ENCODE measurements around the gene GSE1.

GSE1 gene

DNA sequence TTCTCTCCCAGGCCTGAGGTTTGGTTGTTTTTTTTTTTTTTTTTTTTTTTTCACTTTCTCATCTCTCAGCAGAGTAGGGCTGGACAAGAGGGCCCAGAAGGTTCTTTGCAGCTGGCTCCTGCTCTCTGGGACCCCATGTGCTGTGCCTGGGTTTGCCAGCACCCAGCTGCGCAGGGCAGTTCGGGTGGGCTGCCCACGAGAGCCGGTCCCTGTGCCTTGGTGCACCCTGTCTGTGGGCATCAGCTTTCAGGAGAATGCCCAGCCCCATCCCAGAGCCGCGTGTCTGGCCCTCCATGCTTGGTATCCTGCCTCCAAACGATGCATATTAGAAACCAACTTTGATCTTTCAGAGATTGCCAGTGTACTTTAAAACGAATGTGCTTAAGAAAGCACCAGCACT is 15.0 kb upstream of the GSE1 start:
- TF ChIP-seq, protein P1, sequence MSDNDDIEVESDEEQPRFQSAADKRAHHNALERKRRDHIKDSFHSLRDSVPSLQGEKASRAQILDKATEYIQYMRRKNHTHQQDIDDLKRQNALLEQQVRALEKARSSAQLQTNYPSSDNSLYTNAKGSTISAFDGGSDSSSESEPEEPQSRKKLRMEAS (IDR thresholded peaks at IDR 0.05; ENCODE audit: low read depth, low read length) = no peak
- TF ChIP-seq POLR2A (IDR thresholded peaks at IDR 0.05; ENCODE audit: extremely low read depth, insufficient read length) (no peak), MYC (IDR thresholded peaks at IDR 0.05; ENCODE audit: low read depth, low read length) (no peak)
- TF ChIP-seq, protein P2, sequence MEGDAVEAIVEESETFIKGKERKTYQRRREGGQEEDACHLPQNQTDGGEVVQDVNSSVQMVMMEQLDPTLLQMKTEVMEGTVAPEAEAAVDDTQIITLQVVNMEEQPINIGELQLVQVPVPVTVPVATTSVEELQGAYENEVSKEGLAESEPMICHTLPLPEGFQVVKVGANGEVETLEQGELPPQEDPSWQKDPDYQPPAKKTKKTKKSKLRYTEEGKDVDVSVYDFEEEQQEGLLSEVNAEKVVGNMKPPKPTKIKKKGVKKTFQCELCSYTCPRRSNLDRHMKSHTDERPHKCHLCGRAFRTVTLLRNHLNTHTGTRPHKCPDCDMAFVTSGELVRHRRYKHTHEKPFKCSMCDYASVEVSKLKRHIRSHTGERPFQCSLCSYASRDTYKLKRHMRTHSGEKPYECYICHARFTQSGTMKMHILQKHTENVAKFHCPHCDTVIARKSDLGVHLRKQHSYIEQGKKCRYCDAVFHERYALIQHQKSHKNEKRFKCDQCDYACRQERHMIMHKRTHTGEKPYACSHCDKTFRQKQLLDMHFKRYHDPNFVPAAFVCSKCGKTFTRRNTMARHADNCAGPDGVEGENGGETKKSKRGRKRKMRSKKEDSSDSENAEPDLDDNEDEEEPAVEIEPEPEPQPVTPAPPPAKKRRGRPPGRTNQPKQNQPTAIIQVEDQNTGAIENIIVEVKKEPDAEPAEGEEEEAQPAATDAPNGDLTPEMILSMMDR (IDR thresholded peaks at IDR 0.05; ENCODE audit: low read depth, low read length) = no peak
- no peak for DNase-seq (ENCODE audit: low read depth)
- H3K4me3 ChIP-seq (ENCODE audit: low read depth, low read length) = no peak overlapping the region

DNA sequence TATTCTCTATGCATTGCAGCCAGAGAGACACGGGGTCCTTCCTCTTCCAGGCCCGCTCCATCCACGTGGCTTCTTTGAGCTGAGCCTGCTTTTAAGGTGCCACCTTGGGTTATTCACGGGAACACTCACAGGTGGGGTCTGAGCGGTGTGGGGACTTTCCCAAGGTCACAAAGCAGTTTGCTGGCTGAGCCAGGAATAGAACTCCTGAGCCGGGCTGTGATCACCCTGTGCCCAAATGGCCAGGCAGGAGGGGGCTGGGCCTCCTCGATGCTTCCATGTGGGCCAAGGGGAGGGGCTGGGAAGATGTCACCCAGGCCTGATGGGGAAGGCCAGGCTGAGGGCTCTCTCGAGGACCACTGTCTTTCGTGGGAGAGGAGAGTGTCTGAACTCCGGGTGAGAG is 13.0 kb upstream of the GSE1 start:
- H3K4me3 ChIP-seq (ENCODE audit: low read depth, low read length) = no peak overlapping the region
- TF ChIP-seq, protein P2 (IDR thresholded peaks at IDR 0.05; ENCODE audit: low read depth, low read length) = no peak
- no peak for TF ChIP-seq MYC (IDR thresholded peaks at IDR 0.05; ENCODE audit: low read depth, low read length)
- no peak for TF ChIP-seq POLR2A (IDR thresholded peaks at IDR 0.05; ENCODE audit: extremely low read depth, insufficient read length)
- TF ChIP-seq, protein P1 (IDR thresholded peaks at IDR 0.05; ENCODE audit: low read depth, low read length) = no peak
- DNase-seq (ENCODE audit: low read depth) = no peak

DNA sequence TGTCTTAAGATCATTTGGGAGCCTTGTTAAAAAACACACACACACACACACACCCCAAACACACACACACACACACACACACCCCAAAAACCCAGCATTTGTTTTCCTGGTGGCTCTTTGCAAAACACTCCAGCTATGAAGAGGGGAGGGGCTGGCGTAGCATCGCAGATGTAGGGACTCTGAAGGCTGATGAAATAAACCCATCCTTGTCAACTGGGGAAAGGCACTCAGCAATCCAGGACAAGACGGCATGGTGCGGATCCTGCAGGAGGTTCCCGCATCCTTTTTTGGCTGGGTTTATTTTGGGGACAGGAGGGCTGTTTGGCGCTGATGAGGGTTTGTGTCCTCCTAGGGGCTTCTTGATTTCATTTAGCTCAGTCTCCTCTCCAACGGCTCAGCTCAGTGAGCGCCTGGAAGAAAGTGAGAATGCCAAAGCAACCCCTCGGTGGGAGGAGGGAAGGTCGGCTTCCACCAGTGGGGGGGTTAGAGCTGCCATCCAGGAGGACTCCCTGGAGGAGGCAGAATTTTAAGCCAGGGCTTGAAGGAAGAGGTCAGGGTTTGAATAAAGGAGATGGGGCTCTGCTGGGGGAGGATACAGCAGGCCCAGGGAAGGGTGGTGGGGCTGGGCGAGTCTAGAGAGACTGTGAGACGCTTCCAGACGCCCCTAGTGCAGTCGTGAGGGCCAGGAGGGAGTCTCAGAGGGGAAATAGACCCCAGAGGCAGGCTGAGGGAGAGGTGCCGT is 12.4 kb upstream of the GSE1 start:
- TF ChIP-seq, protein P2 (IDR thresholded peaks at IDR 0.05; ENCODE audit: low read depth, low read length) = no peak
- TF ChIP-seq, protein P1 (IDR thresholded peaks at IDR 0.05; ENCODE audit: low read depth, low read length) = no peak
- TF ChIP-seq POLR2A (IDR thresholded peaks at IDR 0.05; ENCODE audit: extremely low read depth, insufficient read length) (no peak), MYC (IDR thresholded peaks at IDR 0.05; ENCODE audit: low read depth, low read length) (no peak)
- DNase-seq (ENCODE audit: low read depth) = no peak
- no peak overlapping the region for H3K4me3 ChIP-seq (ENCODE audit: low read depth, low read length)

DNA sequence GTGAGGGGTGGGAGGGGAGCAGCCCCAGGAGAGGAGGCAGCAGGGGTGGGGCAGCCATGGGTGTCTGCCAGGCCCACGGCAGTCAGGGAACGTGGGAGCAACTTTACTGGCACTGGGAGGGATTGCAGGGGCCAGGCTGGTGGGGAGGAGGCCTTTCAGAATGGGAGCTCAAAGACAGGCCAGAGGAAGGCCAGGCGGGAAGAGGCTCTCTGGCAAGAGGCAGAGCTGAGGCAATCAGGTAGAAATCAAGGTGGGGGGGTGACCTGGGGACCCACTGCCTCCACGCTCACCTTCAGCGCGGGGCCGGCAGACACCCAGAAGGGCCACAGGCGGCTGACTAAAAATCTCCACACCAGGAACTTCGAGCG is 11.9 kb upstream of the GSE1 start:
- DNase-seq (ENCODE audit: low read depth) = no peak
- H3K4me3 ChIP-seq (ENCODE audit: low read depth, low read length) = no peak overlapping the region
- TF ChIP-seq, protein P1 (IDR thresholded peaks at IDR 0.05; ENCODE audit: low read depth, low read length) = no peak
- TF ChIP-seq POLR2A (IDR thresholded peaks at IDR 0.05; ENCODE audit: extremely low read depth, insufficient read length) (no peak), MYC (IDR thresholded peaks at IDR 0.05; ENCODE audit: low read depth, low read length) (no peak)
- TF ChIP-seq, protein P2 (IDR thresholded peaks at IDR 0.05; ENCODE audit: low read depth, low read length) = no peak

DNA sequence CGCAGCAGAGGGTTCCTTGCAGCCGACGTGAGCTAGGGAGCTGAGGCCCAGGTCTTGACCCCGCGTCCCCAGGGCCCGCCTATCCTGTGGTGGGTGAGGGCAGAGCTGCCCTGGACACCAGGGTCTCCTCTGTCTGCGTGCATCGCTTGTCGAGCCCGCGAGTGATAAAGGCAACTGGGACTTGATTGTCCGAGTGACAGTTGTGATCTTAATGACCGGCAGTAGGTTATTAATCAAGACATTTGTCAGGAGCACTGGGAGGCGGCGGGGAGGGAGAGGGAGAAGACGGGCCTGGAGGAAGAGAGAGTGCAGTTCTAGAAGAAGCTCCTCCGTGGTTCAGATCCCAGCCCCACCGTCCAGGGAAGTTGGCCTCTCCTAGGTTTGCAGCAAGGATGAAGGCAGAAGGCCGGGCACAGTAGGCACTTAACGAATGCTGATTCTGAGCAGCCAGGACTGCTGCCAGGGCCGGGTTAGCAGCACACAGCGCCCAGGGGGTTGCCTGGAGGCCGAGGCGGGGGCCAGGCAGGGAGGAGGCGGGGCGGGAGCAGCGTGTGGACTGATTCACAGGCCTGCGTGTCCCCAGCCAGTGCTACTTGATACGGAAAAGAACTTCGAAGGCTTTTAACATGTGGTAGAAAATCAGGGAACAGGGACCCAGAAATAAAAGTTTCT is 11.3 kb upstream of the GSE1 start:
- H3K4me3 ChIP-seq (ENCODE audit: low read depth, low read length) = no peak overlapping the region
- DNase-seq (ENCODE audit: low read depth) = no peak
- TF ChIP-seq, protein P2 (IDR thresholded peaks at IDR 0.05; ENCODE audit: low read depth, low read length) = no peak
- TF ChIP-seq, protein P1 (IDR thresholded peaks at IDR 0.05; ENCODE audit: low read depth, low read length) = no peak
- TF ChIP-seq MYC (IDR thresholded peaks at IDR 0.05; ENCODE audit: low read depth, low read length) (no peak), POLR2A (IDR thresholded peaks at IDR 0.05; ENCODE audit: extremely low read depth, insufficient read length) (no peak)

Data from NB4 (cell line).